ENCODE data around the gene HBEGF. TPM values are rescaled to one million over a fixed set of nuclear protein-coding genes. Genes with fewer than 3 reads are reported as not detected.

HBEGF gene
- total RNA-seq, 2 donors from 2014 or later = 1.4 to 2.1 TPM

- Mint-ChIP-seq H3K27me3 (ENCODE audit: insufficient read depth) (no peaks in the 10 kb centered on the region), H3K4me1 (peaks cover 39% of the 10 kb centered on the region), H3K27ac (no peak overlapping the region), H3K4me3 (no peak overlapping the region), H3K9me3 (no peaks in the 10 kb centered on the region), H3K36me3 (ENCODE audit: low read depth) (no peaks in the 10 kb centered on the region)
- TF ChIP-seq CTCF (conservative IDR thresholded peaks at IDR 0.05) = no peak
- Histone ChIP-seq H3K4me3 (ENCODE audit: low read length) (no peak overlapping the region), H3K27me3 (ENCODE audit: control insufficient read depth, insufficient read depth, low read length, poor library complexity, severe bottlenecking) (no peaks in the 10 kb centered on the region), H3K9ac (ENCODE audit: extremely low read depth, low read length, poor library complexity, severe bottlenecking) (no peak overlapping the region), H3K36me3 (ENCODE audit: control insufficient read depth, insufficient read depth, low read length) (no peaks in the 10 kb centered on the region), H3K4me1 (ENCODE audit: control insufficient read depth, insufficient read depth, low read length) (peaks cover 15% of the 10 kb centered on the region), H3K9me3 (ENCODE audit: control insufficient read depth, low read length) (no peaks in the 10 kb centered on the region), H3K27ac (ENCODE audit: low read depth, low read length) (no peak overlapping the region)
- peak; percentile 84 for DNase-seq
- 85% methylated on average over 2 to 5 of the region's 5 CpGs for WGBS, 2 experiments (ENCODE audit: insufficient coverage in 1 of 2, insufficient read length in 1 of 2)
Measured at GRCh38 chr5:140324041-140324600, 22.3 kb downstream of the HBEGF start.

GRCh38 chr5:140322751-140323731 lies 23.4 kb downstream of the HBEGF start:
- Histone ChIP-seq H3K4me3 (ENCODE audit: low read length) (no peak overlapping the region), H3K9me3 (ENCODE audit: control insufficient read depth, low read length) (no peaks in the 10 kb centered on the region), H3K27me3 (ENCODE audit: control insufficient read depth, insufficient read depth, low read length, poor library complexity, severe bottlenecking) (no peaks in the 10 kb centered on the region), H3K4me1 (ENCODE audit: control insufficient read depth, insufficient read depth, low read length) (peaks cover 15% of the 10 kb centered on the region), H3K9ac (ENCODE audit: extremely low read depth, low read length, poor library complexity, severe bottlenecking) (peak overlapping the region; percentile 35), H3K27ac (ENCODE audit: low read depth, low read length) (peak overlapping the region; percentile 47), H3K36me3 (ENCODE audit: control insufficient read depth, insufficient read depth, low read length) (no peaks in the 10 kb centered on the region)
- 64 to 81% methylated on average over 6 to 9 of the region's 9 CpGs for WGBS, 2 experiments (ENCODE audit: insufficient coverage in 1 of 2, insufficient read length in 1 of 2)
- no peaks in the 10 kb centered on the region for H3K9me3 Mint-ChIP-seq
- no peak for TF ChIP-seq CTCF (conservative IDR thresholded peaks at IDR 0.05)
- H3K36me3 Mint-ChIP-seq (ENCODE audit: low read depth) = no peaks in the 10 kb centered on the region
- no peaks in the 10 kb centered on the region for H3K27me3 Mint-ChIP-seq (ENCODE audit: insufficient read depth)
- DNase-seq = peak; percentile 88
- no peak overlapping the region for H3K27ac Mint-ChIP-seq
- no peak overlapping the region for H3K4me3 Mint-ChIP-seq
- H3K4me1 Mint-ChIP-seq = peaks cover 46% of the 10 kb centered on the region

GRCh38 chr5:140321796-140322195 lies 24.6 kb downstream of the HBEGF start:
- whole genome bisulfite sequencing, 2 experiments (ENCODE audit: insufficient coverage in 1 of 2, insufficient read length in 1 of 2) = 75 to 89% methylated on average over 2 of the region's 2 CpGs
- no peak for TF ChIP-seq CTCF (conservative IDR thresholded peaks at IDR 0.05)
- H3K4me1 Mint-ChIP-seq = peaks cover 42% of the 10 kb centered on the region
- Histone ChIP-seq H3K27me3 (ENCODE audit: control insufficient read depth, insufficient read depth, low read length, poor library complexity, severe bottlenecking) (no peaks in the 10 kb centered on the region), H3K9me3 (ENCODE audit: control insufficient read depth, low read length) (no peaks in the 10 kb centered on the region), H3K36me3 (ENCODE audit: control insufficient read depth, insufficient read depth, low read length) (no peaks in the 10 kb centered on the region), H3K9ac (ENCODE audit: extremely low read depth, low read length, poor library complexity, severe bottlenecking) (no peak overlapping the region), H3K4me3 (ENCODE audit: low read length) (no peak overlapping the region), H3K27ac (ENCODE audit: low read depth, low read length) (no peak overlapping the region), H3K4me1 (ENCODE audit: control insufficient read depth, insufficient read depth, low read length) (peaks cover 15% of the 10 kb centered on the region)
- H3K4me3 Mint-ChIP-seq = no peak overlapping the region
- no peak overlapping the region for H3K27ac Mint-ChIP-seq
- H3K36me3 Mint-ChIP-seq (ENCODE audit: low read depth) = no peaks in the 10 kb centered on the region
- H3K27me3 Mint-ChIP-seq (ENCODE audit: insufficient read depth) = no peaks in the 10 kb centered on the region
- no peaks in the 10 kb centered on the region for H3K9me3 Mint-ChIP-seq
- no peak for DNase-seq
